ENCODE results near the gene DDX17. TPM values are rescaled to one million over a fixed set of nuclear protein-coding genes. Genes with fewer than 3 reads are reported as not detected.
A peak's percentile ranks its signal among the peaks of the same experiment; 100 is the strongest.

Gene DDX17
- total and polyA plus RNA-seq, 9 of the 15 experiments (the other 6 are each of a cell fraction or from before 2014, with no cell fraction given), result 17.6 to 421 (median 189) TPM

DNA sequence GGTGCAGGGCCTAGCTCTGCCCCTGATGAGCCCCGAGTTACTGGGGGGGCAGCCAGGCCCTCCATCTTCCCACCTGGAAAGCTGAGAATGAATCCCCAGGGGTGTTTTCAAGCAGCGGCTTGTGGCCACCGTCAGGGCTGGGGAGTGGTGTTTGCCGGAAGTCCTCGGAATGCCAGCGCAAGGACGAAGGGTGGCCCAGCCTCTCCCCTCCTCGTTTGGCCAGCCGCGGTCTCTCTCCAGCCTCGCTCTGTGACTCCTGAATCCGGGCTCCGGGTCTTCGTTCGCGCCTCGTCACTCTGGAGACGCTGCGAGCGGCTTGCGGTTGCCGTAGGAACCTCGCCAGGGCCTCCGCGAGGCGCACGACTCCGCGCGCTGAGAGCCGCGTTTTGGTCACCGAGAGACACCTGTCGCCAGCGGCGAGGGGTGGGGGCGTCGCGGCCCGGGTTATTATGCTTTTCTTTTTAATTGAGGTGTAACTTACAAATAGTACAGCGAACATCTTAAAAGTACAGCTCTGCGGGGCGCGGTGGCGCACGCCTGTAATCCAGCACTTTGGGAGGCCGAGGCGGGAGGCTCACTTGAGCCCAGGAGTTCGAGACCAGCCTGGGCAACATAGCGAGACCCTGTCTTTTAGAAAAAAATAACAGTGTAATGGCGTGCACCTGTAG is 44.6 kb downstream of the DDX17 start (continued):
- TF ChIP-seq, protein P1, sequence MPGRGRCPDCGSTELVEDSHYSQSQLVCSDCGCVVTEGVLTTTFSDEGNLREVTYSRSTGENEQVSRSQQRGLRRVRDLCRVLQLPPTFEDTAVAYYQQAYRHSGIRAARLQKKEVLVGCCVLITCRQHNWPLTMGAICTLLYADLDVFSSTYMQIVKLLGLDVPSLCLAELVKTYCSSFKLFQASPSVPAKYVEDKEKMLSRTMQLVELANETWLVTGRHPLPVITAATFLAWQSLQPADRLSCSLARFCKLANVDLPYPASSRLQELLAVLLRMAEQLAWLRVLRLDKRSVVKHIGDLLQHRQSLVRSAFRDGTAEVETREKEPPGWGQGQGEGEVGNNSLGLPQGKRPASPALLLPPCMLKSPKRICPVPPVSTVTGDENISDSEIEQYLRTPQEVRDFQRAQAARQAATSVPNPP (IDR thresholded peaks at IDR 0.05; ENCODE audit: borderline replicate concordance, insufficient read depth, insufficient read length), result no peak
- TF ChIP-seq KLF6 (CRISPR knock-in tag; IDR thresholded peaks at IDR 0.05; ENCODE audit: borderline replicate concordance) (no peak), JUND (IDR thresholded peaks at IDR 0.05; ENCODE audit: borderline replicate concordance, low read depth, low read length) (no peak; the same call in 1 of the 2 replicates), JUND (tag; IDR thresholded peaks at IDR 0.05; ENCODE audit: borderline replicate concordance, low read depth, low read length) (no peak; the same call in 2 of the 3 replicates), HNRNPLL (IDR thresholded peaks at IDR 0.05; ENCODE audit: low read depth, low read length, poor library complexity, severe bottlenecking) (peak; percentile 67), CAMTA2 (CRISPR knock-in tag; conservative IDR thresholded peaks at IDR 0.05) (no peak), ETV1 (tag; conservative IDR thresholded peaks at IDR 0.05; ENCODE audit: low read depth) (no peak), MIER1 (IDR thresholded peaks at IDR 0.05; ENCODE audit: low read depth) (no peak), ZNF644 (tag; IDR thresholded peaks at IDR 0.05; ENCODE audit: low read depth) (no peak), ZNF282 (CRISPR knock-in tag; IDR thresholded peaks at IDR 0.05) (no peak), CCNT2 (IDR thresholded peaks at IDR 0.05; ENCODE audit: borderline replicate concordance, extremely low read depth, insufficient read length, low read depth, low read length) (no peak), ZNF253 (CRISPR knock-in tag; conservative IDR thresholded peaks at IDR 0.05) (no peak), ZNF143 (CRISPR knock-in tag; IDR thresholded peaks at IDR 0.05) (no peak), HMGN3 (IDR thresholded peaks at IDR 0.05; ENCODE audit: borderline replicate concordance, extremely low read depth, insufficient read length, low read depth, low read length) (peak; percentile 43), HIVEP1 (CRISPR knock-in tag; IDR thresholded peaks at IDR 0.05) (no peak), ETS2 (tag; IDR thresholded peaks at IDR 0.05; ENCODE audit: borderline replicate concordance, poor library complexity, severe bottlenecking) (no peak), RCOR1 (IDR thresholded peaks at IDR 0.05; ENCODE audit: borderline replicate concordance in 1 of 2, low read depth in 2 of 2, low read length in 2 of 2) (0 out of 4 replicates have a peak, but pooled peaks of 1 of the 2 experiments have one; percentile 38), HDAC1 (IDR thresholded peaks at IDR 0.05) (no peak)
- TF ChIP-seq, protein P2, sequence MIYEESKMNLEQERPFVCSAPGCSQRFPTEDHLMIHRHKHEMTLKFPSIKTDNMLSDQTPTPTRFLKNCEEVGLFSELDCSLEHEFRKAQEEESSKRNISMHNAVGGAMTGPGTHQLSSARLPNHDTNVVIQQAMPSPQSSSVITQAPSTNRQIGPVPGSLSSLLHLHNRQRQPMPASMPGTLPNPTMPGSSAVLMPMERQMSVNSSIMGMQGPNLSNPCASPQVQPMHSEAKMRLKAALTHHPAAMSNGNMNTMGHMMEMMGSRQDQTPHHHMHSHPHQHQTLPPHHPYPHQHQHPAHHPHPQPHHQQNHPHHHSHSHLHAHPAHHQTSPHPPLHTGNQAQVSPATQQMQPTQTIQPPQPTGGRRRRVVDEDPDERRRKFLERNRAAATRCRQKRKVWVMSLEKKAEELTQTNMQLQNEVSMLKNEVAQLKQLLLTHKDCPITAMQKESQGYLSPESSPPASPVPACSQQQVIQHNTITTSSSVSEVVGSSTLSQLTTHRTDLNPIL (CRISPR knock-in tag; IDR thresholded peaks at IDR 0.05), result no peak
- TF ChIP-seq, protein P3, sequence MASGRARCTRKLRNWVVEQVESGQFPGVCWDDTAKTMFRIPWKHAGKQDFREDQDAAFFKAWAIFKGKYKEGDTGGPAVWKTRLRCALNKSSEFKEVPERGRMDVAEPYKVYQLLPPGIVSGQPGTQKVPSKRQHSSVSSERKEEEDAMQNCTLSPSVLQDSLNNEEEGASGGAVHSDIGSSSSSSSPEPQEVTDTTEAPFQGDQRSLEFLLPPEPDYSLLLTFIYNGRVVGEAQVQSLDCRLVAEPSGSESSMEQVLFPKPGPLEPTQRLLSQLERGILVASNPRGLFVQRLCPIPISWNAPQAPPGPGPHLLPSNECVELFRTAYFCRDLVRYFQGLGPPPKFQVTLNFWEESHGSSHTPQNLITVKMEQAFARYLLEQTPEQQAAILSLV (tag; IDR thresholded peaks at IDR 0.05), result no peak
- TF ChIP-seq, protein P4, sequence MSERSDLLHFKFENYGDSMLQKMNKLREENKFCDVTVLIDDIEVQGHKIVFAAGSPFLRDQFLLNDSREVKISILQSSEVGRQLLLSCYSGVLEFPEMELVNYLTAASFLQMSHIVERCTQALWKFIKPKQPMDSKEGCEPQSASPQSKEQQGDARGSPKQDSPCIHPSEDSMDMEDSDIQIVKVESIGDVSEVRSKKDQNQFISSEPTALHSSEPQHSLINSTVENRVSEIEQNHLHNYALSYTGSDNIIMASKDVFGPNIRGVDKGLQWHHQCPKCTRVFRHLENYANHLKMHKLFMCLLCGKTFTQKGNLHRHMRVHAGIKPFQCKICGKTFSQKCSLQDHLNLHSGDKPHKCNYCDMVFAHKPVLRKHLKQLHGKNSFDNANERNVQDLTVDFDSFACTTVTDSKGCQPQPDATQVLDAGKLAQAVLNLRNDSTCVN (CRISPR knock-in tag; IDR thresholded peaks at IDR 0.05), result no peak
- TF ChIP-seq, protein P5, sequence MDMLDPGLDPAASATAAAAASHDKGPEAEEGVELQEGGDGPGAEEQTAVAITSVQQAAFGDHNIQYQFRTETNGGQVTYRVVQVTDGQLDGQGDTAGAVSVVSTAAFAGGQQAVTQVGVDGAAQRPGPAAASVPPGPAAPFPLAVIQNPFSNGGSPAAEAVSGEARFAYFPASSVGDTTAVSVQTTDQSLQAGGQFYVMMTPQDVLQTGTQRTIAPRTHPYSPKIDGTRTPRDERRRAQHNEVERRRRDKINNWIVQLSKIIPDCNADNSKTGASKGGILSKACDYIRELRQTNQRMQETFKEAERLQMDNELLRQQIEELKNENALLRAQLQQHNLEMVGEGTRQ (CRISPR knock-in tag; IDR thresholded peaks at IDR 0.05), result no peak
